Fibroblast of mammary gland (primary cell): Measurements from ENCODE around the gene IDUA.

Source experiments
- DNase-seq: peaks from one replicate; pipeline ENCODE4 v3.0.0-alpha.2; 2010; ENCODE audit warnings: low read depth
- H3K4me3 ChIP-seq: 2 replicates; pipeline ENCODE4 v1.5.1; 2011; ENCODE audit warnings: low read depth, mild to moderate bottlenecking, low read length, moderate library complexity; ENCODE audit not compliant: control insufficient read depth
- CTCF ChIP-seq: conservative IDR thresholded peaks from 2 replicates; pipeline ENCODE4 v1.5.1; 2011; ENCODE audit warnings: low read depth, low read length, inconsistent platforms; ENCODE audit not compliant: control insufficient read depth, insufficient read depth

IDUA gene

DNA sequence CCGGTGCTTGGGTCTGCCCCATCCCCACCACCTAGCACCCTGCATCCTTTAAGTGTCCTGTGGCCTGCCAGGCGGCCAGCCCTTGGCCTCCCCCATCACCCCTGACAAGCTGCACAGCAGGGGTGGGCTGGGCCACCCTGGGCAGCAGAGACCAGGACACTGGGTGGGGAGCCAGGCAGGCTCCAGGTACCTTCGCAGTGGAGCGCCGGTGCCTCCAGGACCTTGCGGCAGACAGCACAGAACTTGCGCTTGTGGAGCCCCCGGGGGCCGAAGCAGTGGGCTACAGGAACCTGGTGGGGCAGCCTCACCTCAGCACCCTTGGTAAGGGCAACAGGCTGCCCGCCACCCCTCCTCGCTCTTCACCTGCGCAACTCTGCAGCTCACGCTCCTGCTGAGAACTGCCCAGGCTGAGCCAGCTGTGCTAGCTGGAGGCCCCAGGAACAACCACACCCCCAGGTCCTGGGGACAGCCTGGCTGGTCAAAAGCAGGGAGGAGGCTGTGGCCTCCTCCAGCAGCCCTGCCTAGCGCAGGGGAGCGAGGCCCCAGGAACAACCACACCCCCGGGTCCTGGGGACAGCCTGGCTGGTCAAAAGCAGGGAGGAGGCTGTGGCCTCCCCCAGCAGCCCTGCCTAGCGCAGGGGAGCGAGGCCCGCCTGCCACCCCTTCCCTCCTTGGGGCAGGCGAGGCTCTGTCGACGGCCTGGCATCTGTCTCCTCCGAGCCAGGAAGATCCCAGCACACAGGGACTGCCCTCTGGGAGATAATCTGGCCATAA lies 18.0 kb upstream of the IDUA start:
- no peak overlapping the region for H3K4me3 ChIP-seq
- no peak for DNase-seq
- no peak for TF ChIP-seq CTCF

DNA sequence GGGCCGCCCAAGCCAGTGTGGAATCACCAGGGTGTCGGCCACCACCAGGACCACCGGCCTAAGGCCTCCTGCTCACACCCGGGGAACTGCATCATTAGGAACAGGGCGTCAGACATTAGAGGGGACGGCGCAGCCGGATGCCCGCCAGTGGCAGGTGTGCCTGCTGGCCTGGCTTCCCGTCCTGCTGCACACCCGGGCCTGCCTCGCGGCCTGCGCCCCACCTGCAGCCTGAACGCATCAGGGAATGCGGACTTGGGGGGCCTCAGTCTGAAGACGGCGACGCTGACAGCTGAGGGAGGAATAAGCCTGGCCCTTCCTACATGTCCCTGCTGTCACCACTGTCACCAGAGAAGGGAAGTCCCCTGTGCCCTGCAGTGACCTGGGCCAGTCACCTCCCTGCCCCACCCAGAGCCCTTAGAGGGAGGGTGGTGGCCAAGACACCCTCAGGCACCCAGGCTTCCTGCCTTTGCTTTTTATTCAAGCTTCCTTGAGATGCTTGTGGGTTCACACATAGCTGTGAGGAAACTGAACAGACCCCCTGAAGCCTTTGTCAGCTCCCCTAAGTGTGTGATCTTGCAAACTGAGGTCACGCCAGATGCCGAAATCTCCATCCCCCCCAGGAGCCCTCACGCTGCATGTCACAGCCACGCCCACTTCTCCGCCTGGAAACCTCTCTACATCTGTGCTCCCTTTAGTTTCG lies 16.6 kb upstream of the IDUA start:
- no peak for TF ChIP-seq CTCF
- H3K4me3 ChIP-seq: no peak overlapping the region
- DNase-seq: no peak

DNA sequence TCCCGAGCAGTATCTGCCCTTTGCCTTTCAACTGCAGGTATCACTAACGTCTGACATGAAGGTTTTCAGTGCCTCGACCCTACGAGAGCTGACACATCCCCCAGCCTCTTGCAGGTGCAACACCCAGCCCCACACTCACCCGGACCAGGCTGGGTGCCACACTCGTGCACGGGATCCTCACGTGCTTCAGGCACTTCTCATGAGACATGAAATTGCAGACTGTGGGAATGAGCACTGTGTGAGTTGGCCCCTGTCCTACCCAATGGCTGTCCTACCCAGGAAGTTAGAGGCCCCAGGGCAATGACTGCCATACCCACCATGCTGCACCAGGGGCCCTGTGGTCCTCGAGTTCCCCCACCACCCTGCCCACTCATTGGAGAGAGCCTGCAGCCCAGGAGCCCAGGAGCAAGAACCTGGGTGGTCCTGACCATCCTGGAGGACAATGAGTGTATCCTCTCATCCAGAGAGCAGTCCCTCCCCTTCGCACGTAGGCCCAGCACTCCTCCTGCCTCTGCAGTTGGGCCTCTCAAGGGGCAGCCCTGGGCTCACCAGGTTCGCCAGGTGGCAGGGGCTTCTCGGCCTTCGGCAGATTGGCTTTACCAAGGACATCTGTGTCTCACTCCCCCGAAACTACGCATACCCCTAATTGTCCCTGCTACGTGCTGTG lies 15.9 kb upstream of the IDUA start:
- no peak overlapping the region for H3K4me3 ChIP-seq
- DNase-seq: no peak

GRCh38 chr4:971666-972500 lies 15.0 kb upstream of the IDUA start:
- DNase-seq: no peak
- TF ChIP-seq CTCF: no peak
- peak overlapping the region; percentile 52 for H3K4me3 ChIP-seq

More for the DNA sequence above, 15.9 kb upstream of the IDUA start:
- TF ChIP-seq CTCF: no peak

DNA sequence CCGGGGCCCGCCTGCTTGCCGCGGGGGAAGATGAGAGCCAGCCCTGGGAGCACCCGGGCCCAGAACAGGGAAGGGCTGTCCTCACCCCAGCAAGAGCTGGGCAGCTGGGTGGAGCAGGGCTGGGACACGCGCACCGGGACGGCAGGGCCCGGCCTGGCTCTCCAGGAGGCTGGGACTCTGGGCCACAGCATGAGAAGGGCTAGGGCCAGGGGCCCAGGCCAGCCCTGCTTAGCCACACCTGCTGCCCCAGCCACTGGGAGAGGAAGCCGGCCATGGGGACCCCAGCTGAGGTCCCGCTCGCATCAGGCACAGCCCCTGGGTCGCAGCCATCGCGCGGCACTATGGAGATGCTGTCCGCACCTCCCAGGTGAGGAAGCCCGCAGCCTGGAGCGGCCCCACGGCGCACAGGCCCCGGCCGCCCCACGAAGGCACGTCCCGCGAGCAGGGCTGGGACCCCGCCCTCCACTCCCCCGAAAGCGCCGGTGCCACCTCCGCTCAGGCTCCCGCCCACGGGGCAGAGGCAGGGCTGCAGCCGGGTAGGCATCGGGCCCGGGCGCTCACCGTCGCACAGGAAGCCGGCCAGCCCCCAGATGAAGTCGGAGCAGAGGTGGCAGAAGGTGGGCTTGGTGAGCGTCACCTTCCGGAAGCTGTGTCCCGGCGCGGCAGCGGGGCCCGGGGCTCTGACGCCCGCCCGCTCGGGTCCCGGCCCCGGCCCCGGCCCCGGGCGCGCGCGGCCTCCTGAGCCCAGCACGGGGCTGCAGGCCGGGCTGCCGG lies 14.0 kb upstream of the IDUA start:
- DNase-seq: no peak
- no peak for TF ChIP-seq CTCF
- peak overlapping the region; percentile 52 for H3K4me3 ChIP-seq
